Peyer's patch (tissue), 4 donors: ENCODE measurements around the gene BARHL2. TPM values are rescaled to one million over a fixed set of nuclear protein-coding genes. Genes with fewer than 3 reads are reported as not detected.

Source experiments
- DNase-seq, 3 donors: peaks; one replicate each; pipeline ENCODE4 v3.0.0-alpha.2; 2017 to 2019
- H3K27ac ChIP-seq, 4 donors: fragments of 200-600 bp; sonication (generic); one replicate each; pipeline ENCODE4 v1.5.1; 2016 to 2019
- H3K27me3 ChIP-seq, 2 donors: fragments of 200-600 bp; sonication (generic); one replicate each; pipeline ENCODE4 v1.5.1; 2019
- H3K36me3 ChIP-seq, 3 donors: fragments of 200-600 bp; sonication (generic); one replicate each; pipeline ENCODE4 v1.5.1; 2016 to 2019
- H3K4me1 ChIP-seq, 4 donors: fragments of 200-600 bp; sonication (generic); one replicate each; pipeline ENCODE4 v1.5.1; 2016 to 2019
- H3K4me3 ChIP-seq, 4 donors: fragments of 200-600 bp; sonication (generic); 1 replicate in 3 of 4; 2 replicates in 1 of 4; pipeline ENCODE4 v1.5.1; 2016 to 2019; ENCODE audit warnings: mild to moderate bottlenecking in 1 of 4
- H3K9me3 ChIP-seq, 4 donors: fragments of 200-600 bp; sonication (generic); one replicate each; pipeline ENCODE4 v1.5.1; 2016 to 2019; ENCODE audit warnings: mild to moderate bottlenecking in 1 of 4
- CTCF ChIP-seq, 6 experiments: fragments of 450-650 bp in 4 of 6; fragments of 200-600 bp in 2 of 6; sonication (generic) in 1 of 6; IDR thresholded peaks; one replicate each; pipeline ENCODE4 v1.5.1; 2017 to 2019; ENCODE audit warnings: antibody characterized with exemption in 6 of 6, mild to moderate bottlenecking in 3 of 6, moderate library complexity in 1 of 6
- POLR2A ChIP-seq, 2 donors: fragments of 450-650 bp; IDR thresholded peaks; one replicate each; pipeline ENCODE4 v1.5.1; 2017; ENCODE audit warnings: antibody characterized with exemption in 2 of 2, mild to moderate bottlenecking in 2 of 2, moderate library complexity in 2 of 2
- total RNA-seq, 4 donors: library from RNA; depleted of rRNA; stranded (reverse); fragments of >200 nt; gene quantifications; one replicate each; pipeline ENCODE4 v1.1.0, GENCODE V29; 2016

The BARHL2 gene
- total RNA-seq, 4 donors from 2014 or later, result not detected

- H3K4me3 ChIP-seq, result no peak overlapping the region
- no peaks in the 10 kb centered on the region for H3K36me3 ChIP-seq
- DNase-seq, result no peak
- peaks cover 0 to 43% of the 10 kb centered on the region in 2 donors for H3K27me3 ChIP-seq
- no peak for TF ChIP-seq CTCF (IDR thresholded peaks at IDR 0.05)
- TF ChIP-seq POLR2A (IDR thresholded peaks at IDR 0.05), result no peak
- H3K27ac ChIP-seq, result no peak overlapping the region
- peaks cover 0 to 22% (median 5%) of the 10 kb centered on the region in 4 donors for H3K4me1 ChIP-seq
- peaks cover 0 to 5% (median 0%) of the 10 kb centered on the region in 4 donors for H3K9me3 ChIP-seq
These were observed 14.4 kb upstream of the BARHL2 start for GRCh38 chr1:90731382-90732050.

GRCh38 chr1:90730243-90731022 is 13.3 kb upstream of the BARHL2 start:
- TF ChIP-seq CTCF (IDR thresholded peaks at IDR 0.05) (no peak), POLR2A (IDR thresholded peaks at IDR 0.05) (no peak)
- H3K4me1 ChIP-seq, result peaks cover 0 to 33% (median 5%) of the 10 kb centered on the region in 4 donors
- no peak overlapping the region for H3K27ac ChIP-seq
- peaks cover 0 to 5% (median 0%) of the 10 kb centered on the region in 4 donors for H3K9me3 ChIP-seq
- peaks cover 0 to 54% of the 10 kb centered on the region in 2 donors for H3K27me3 ChIP-seq
- DNase-seq, result no peak
- peak overlapping the region in 1 of 4 donors; percentile 20 for H3K4me3 ChIP-seq
- H3K36me3 ChIP-seq, result no peaks in the 10 kb centered on the region

GRCh38 chr1:90729504-90730242 is 12.6 kb upstream of the BARHL2 start:
- DNase-seq, result no peak
- Histone ChIP-seq H3K27ac (no peak overlapping the region), H3K4me3 (peak overlapping the region in 1 of 4 donors; percentile 15), H3K4me1 (peaks cover 0 to 40% (median 5%) of the 10 kb centered on the region in 4 donors), H3K9me3 (peaks cover 0 to 5% (median 0%) of the 10 kb centered on the region in 4 donors), H3K27me3 (peaks cover 0 to 62% of the 10 kb centered on the region in 2 donors), H3K36me3 (no peaks in the 10 kb centered on the region)
- TF ChIP-seq CTCF (IDR thresholded peaks at IDR 0.05), result peak in 4 of 6 experiments; percentile 4 to 36 (median 24)
- no peak for TF ChIP-seq POLR2A (IDR thresholded peaks at IDR 0.05)

- no peak for DNase-seq
- Histone ChIP-seq H3K9me3 (peaks cover 0 to 5% (median 0%) of the 10 kb centered on the region in 4 donors), H3K4me1 (peaks cover 0 to 45% (median 5%) of the 10 kb centered on the region in 4 donors), H3K27ac (no peak overlapping the region), H3K4me3 (no peak overlapping the region), H3K36me3 (no peaks in the 10 kb centered on the region), H3K27me3 (peaks cover 0 to 72% of the 10 kb centered on the region in 2 donors)
- no peak for TF ChIP-seq CTCF (IDR thresholded peaks at IDR 0.05)
- no peak for TF ChIP-seq POLR2A (IDR thresholded peaks at IDR 0.05)
These were observed 11.6 kb upstream of the BARHL2 start for GRCh38 chr1:90728502-90729287.
